ENCODE results near the gene RPL14. TPM values are rescaled to one million over a fixed set of nuclear protein-coding genes. Genes with fewer than 3 reads are reported as not detected.

Gene RPL14
- total and polyA plus RNA-seq, 2 of the 13 experiments (the other 11 are each of a cell fraction or from before 2014, with no cell fraction given) = 502 to 1,291 TPM

GRCh38 chr3:40414270-40414669 lies 42.9 kb upstream of the RPL14 start:
- no TSS peak for BruUV-seq (replicated peaks)
- no peak overlapping the region for H3K9ac ChIP-seq (ENCODE audit: insufficient read depth, low read depth, low read length)
- FAIRE-seq (no peak), DNase-seq (ENCODE audit: low spot score) (no peak), ATAC-seq (no peak)
- no peaks in the 10 kb centered on the region for H4K20me1 ChIP-seq (ENCODE audit: insufficient read depth, low read length)
- TF ChIP-seq RAD21 (CRISPR knock-in tag; IDR thresholded peaks at IDR 0.05) = no peak
- TF ChIP-seq GLI4 (CRISPR knock-in tag; IDR thresholded peaks at IDR 0.05; ENCODE audit: borderline replicate concordance) = no peak
- TF ChIP-seq ARID5B (CRISPR knock-in tag; IDR thresholded peaks at IDR 0.05) = no peak
- TF ChIP-seq, protein P1, sequence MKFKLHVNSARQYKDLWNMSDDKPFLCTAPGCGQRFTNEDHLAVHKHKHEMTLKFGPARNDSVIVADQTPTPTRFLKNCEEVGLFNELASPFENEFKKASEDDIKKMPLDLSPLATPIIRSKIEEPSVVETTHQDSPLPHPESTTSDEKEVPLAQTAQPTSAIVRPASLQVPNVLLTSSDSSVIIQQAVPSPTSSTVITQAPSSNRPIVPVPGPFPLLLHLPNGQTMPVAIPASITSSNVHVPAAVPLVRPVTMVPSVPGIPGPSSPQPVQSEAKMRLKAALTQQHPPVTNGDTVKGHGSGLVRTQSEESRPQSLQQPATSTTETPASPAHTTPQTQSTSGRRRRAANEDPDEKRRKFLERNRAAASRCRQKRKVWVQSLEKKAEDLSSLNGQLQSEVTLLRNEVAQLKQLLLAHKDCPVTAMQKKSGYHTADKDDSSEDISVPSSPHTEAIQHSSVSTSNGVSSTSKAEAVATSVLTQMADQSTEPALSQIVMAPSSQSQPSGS (CRISPR knock-in tag; IDR thresholded peaks at IDR 0.05) = no peak
- no peak for TF ChIP-seq ZNF703 (CRISPR knock-in tag; IDR thresholded peaks at IDR 0.05; ENCODE audit: borderline replicate concordance)
- TF ChIP-seq NFE2 (CRISPR knock-in tag; IDR thresholded peaks at IDR 0.05) = no peak
- no peak for TF ChIP-seq KDM1A (CRISPR knock-in tag; IDR thresholded peaks at IDR 0.05)
- no peak for TF ChIP-seq GPN1 (CRISPR knock-in tag; IDR thresholded peaks at IDR 0.05; ENCODE audit: borderline replicate concordance)
- TF ChIP-seq ARID2 (CRISPR knock-in tag; IDR thresholded peaks at IDR 0.05; ENCODE audit: borderline replicate concordance) = no peak
- TF ChIP-seq ZNF691 (CRISPR knock-in tag; IDR thresholded peaks at IDR 0.05; ENCODE audit: borderline replicate concordance, low read depth) = no peak
- TF ChIP-seq ELF1 (CRISPR knock-in tag; IDR thresholded peaks at IDR 0.05) = no peak
- no peak for TF ChIP-seq ZNF382 (CRISPR knock-in tag; IDR thresholded peaks at IDR 0.05; ENCODE audit: borderline replicate concordance)
- no peak for TF ChIP-seq HOXA5 (CRISPR knock-in tag; IDR thresholded peaks at IDR 0.05)
- TF ChIP-seq RBFOX2 (IDR thresholded peaks at IDR 0.05; ENCODE audit: low read depth, low read length) = no peak
- no peak for TF ChIP-seq RELA (CRISPR knock-in tag; IDR thresholded peaks at IDR 0.05)
- TF ChIP-seq FIP1L1 (IDR thresholded peaks at IDR 0.05; ENCODE audit: borderline replicate concordance, insufficient read depth, low read depth, low read length) = no peak
- no peak for TF ChIP-seq SAP130 (CRISPR knock-in tag; IDR thresholded peaks at IDR 0.05; ENCODE audit: low read depth)
- TF ChIP-seq MYNN (CRISPR knock-in tag; IDR thresholded peaks at IDR 0.05; ENCODE audit: low read depth) = no peak
- TF ChIP-seq ZNF256 (CRISPR knock-in tag; conservative IDR thresholded peaks at IDR 0.05) = no peak
- in situ Hi-C loops (cut with HindIII; ENCODE audit: extremely low pct_ligation_motif_present, low pct_unique_long_range_greater_than_20kb) = no loop called here
- H3K4me3 ChIP-seq (replicated peaks in 1 of 3; ENCODE audit: insufficient read depth in 1 of 3, low read depth in 2 of 3, low read length in 3 of 3) = no peak overlapping the region
- H3K36me3 ChIP-seq (replicated peaks in 1 of 2; ENCODE audit: control insufficient read depth in 1 of 2, insufficient read depth in 2 of 2, low read length in 2 of 2) = no peaks in the 10 kb centered on the region
- no peak overlapping the region for H3K4me2 ChIP-seq (ENCODE audit: low read depth, low read length)
- H3K4me1 ChIP-seq (ENCODE audit: insufficient read depth, low read length) = no peaks in the 10 kb centered on the region
- CTCF ChIA-PET (ENCODE audit: low intra/inter-chr PET ratio, low total read pairs) = no interaction called here
- H3K9me3 ChIP-seq (ENCODE audit: low read length) = no peaks in the 10 kb centered on the region
- POLR2A ChIA-PET = no interaction called here
- intact Hi-C loops (cut with micrococcal nuclease; ENCODE audit: unreplicated experiment) = no loop called here
- H3K27me3 ChIP-seq (ENCODE audit: control insufficient read depth in 1 of 2, insufficient read depth in 2 of 2, low read length in 2 of 2) = no peaks in the 10 kb centered on the region; a peak in 1 of 5 replicates
- 0% methylated on average over 1 of the region's 1 CpG for WGBS (ENCODE audit: low lambda C conversion rate)
- H3K79me2 ChIP-seq (ENCODE audit: insufficient read depth, low read length) = no peaks in the 10 kb centered on the region
- no peak overlapping the region for H2AFZ ChIP-seq (ENCODE audit: low read length)
- no peak overlapping the region for H3K27ac ChIP-seq (ENCODE audit: extremely low read length, insufficient read depth, low read length)
